ENCODE results near the gene NUP37.
A peak's percentile ranks its signal among the peaks of the same experiment; 100 is the strongest.
"Not testable (repeated sequence)": the region's sequence is repeated elsewhere in the genome, so short reads cannot be mapped to it uniquely, and the experiment has no call there.

NUP37 gene

GRCh38 chr12:102089228-102089835 is 30.6 kb downstream of the NUP37 start:
- DNase-seq: not testable (repeated sequence)

- DNase-seq: no peak
These were observed 39.1 kb downstream of the NUP37 start for GRCh38 chr12:102080842-102081241.

GRCh38 chr12:102072092-102072491 is 47.8 kb downstream of the NUP37 start:
- DNase-seq: not testable (repeated sequence)

- no peak for DNase-seq
These were observed 50.2 kb downstream of the NUP37 start for GRCh38 chr12:102069707-102070106.

GRCh38 chr12:102067574-102068258 is 52.2 kb downstream of the NUP37 start:
- peak; percentile 57 for DNase-seq

- no peak for DNase-seq
These were observed 55.4 kb downstream of the NUP37 start for GRCh38 chr12:102064476-102064875.

- no peak for DNase-seq
These were observed 56.8 kb downstream of the NUP37 start for GRCh38 chr12:102063069-102063468.

GRCh38 chr12:102062419-102062806 is 57.5 kb downstream of the NUP37 start:
- DNase-seq: no peak

- peak; percentile 94 for DNase-seq
These were observed 58.1 kb downstream of the NUP37 start, which contains the start of gene WASHC3 for GRCh38 chr12:102061560-102062418. WASHC3 (minus strand) TSS chr12:102061991; CDS start chr12:102061962, 29 bp downstream.

GRCh38 chr12:102061096-102061559 is 58.8 kb downstream of the NUP37 start:
- DNase-seq: no peak

- no peak for DNase-seq
These were observed 60.6 kb downstream of the NUP37 start for GRCh38 chr12:102059343-102059742.

GRCh38 chr12:102054345-102054744 is 65.6 kb downstream of the NUP37 start:
- no peak for DNase-seq

GRCh38 chr12:102053062-102053349 is 66.9 kb downstream of the NUP37 start:
- DNase-seq: no peak

GRCh38 chr12:102052192-102053061 is 67.5 kb downstream of the NUP37 start:
- DNase-seq: no peak

GRCh38 chr12:102051431-102051965 is 68.4 kb downstream of the NUP37 start:
- DNase-seq: no peak

GRCh38 chr12:102050660-102051430 is 69.1 kb downstream of the NUP37 start:
- no peak for DNase-seq

GRCh38 chr12:102043928-102044327 is 76.0 kb downstream of the NUP37 start:
- no peak for DNase-seq

GRCh38 chr12:102033991-102034745 is 85.7 kb downstream of the NUP37 start:
- peak; percentile 48 for DNase-seq

- no peak for DNase-seq
These were observed 88.1 kb downstream of the NUP37 start for GRCh38 chr12:102031852-102032251.

GRCh38 chr12:102029141-102029540 is 90.8 kb downstream of the NUP37 start:
- DNase-seq: no peak

GRCh38 chr12:102026728-102027127 is 93.2 kb downstream of the NUP37 start:
- no peak for DNase-seq

Measured in fibroblast of upper back skin (primary cell).